Upper lobe of left lung (tissue), 4 donors: Measurements from ENCODE around the gene ELOVL1.

ENCODE experiments used
- POLR2A ChIP-seq, 4 donors: fragments of 450-650 bp; IDR thresholded peaks; one replicate each; pipeline ENCODE4 v1.5.1; 2016 to 2017; ENCODE audit warnings: antibody characterized with exemption in 4 of 4, mild to moderate bottlenecking in 2 of 4
- POLR2AphosphoS5 ChIP-seq, 2 donors: sonication (generic); formaldehyde crosslinking; IDR thresholded peaks; one replicate each; pipeline ENCODE4 v1.5.1; 2017; ENCODE audit warnings: antibody characterized with exemption in 2 of 2
- TF ChIP-seq, protein P1 (sequence below), 6 experiments: fragments of 450-650 bp in 4 of 6; fragments of 200-600 bp in 2 of 6; sonication (generic) in 2 of 6; IDR thresholded peaks; one replicate each; pipeline ENCODE4 v1.5.1; 2016 to 2019; ENCODE audit warnings: antibody characterized with exemption in 6 of 6

DNA sequence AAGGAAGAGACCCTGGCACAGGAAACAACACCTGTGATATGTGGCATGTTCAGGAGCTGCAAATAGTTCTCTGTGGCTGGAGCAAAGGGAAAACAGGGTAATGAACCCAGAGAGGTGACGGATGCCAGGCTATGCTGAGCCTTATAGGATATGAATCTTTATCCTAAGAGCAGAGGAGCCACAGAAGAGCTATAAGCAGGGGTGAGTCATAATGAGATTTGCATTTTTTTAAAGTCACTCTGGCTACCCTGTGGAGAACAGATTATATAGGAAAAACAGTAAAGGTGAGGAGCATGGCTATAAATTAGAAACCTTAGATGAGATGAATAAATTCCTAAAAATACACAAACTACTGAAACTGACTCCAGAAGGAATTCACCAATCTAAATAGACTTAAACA lies 43.0 kb downstream of the ELOVL1 start:
- TF ChIP-seq POLR2AphosphoS5 (IDR thresholded peaks at IDR 0.05) (no peak), POLR2A (IDR thresholded peaks at IDR 0.05) (no peak)
- TF ChIP-seq, protein P1, sequence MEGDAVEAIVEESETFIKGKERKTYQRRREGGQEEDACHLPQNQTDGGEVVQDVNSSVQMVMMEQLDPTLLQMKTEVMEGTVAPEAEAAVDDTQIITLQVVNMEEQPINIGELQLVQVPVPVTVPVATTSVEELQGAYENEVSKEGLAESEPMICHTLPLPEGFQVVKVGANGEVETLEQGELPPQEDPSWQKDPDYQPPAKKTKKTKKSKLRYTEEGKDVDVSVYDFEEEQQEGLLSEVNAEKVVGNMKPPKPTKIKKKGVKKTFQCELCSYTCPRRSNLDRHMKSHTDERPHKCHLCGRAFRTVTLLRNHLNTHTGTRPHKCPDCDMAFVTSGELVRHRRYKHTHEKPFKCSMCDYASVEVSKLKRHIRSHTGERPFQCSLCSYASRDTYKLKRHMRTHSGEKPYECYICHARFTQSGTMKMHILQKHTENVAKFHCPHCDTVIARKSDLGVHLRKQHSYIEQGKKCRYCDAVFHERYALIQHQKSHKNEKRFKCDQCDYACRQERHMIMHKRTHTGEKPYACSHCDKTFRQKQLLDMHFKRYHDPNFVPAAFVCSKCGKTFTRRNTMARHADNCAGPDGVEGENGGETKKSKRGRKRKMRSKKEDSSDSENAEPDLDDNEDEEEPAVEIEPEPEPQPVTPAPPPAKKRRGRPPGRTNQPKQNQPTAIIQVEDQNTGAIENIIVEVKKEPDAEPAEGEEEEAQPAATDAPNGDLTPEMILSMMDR (IDR thresholded peaks at IDR 0.05): no peak
